IMR-90 (cell line): ENCODE data around the gene GMPPA. TPM values are rescaled to one million over a fixed set of nuclear protein-coding genes. Genes with fewer than 3 reads are reported as not detected.

Source experiments
- ATAC-seq: fragments of 200-7000 bp; cut with Tn5 transposase; 2 replicates; pipeline ENCODE4 v1.9.1; 2020; ENCODE audit warnings: low read depth, mild to moderate bottlenecking, moderate library complexity
- BruUV-seq: library from RNA; stranded (reverse); fragments of 400-500 nt; replicated peaks from 2 replicates; lab custom pipeline; 2021; lab: Mats Ljungman, UMichigan
- CTCF ChIA-PET: fragments of 300-600 bp; formaldehyde crosslinking; extraction: SDS; loops from one replicate; lab custom pipeline; 2021; ENCODE audit warnings: antibody characterized with exemption; lab: Yijun Ruan, JAX
- POLR2A ChIA-PET: fragments of 300-600 bp; sonication (Branson Sonifier 250); formaldehyde crosslinking; loops from one replicate; lab custom pipeline; 2022; ENCODE audit warnings: antibody characterized with exemption; ENCODE audit not compliant: unreplicated experiment; lab: Charles Lee
- DNase-seq: peaks from one replicate; pipeline ENCODE4 v3.0.0; 2013
- H2AFZ ChIP-seq: replicated peaks from 2 replicates; pipeline ENCODE3; 2013; ENCODE audit warnings: low read length, mild to moderate bottlenecking; ENCODE audit not compliant: poor library complexity
- H2AK5ac ChIP-seq: 2 replicates; pipeline ENCODE4 v1.6.1; 2013; ENCODE audit warnings: low read depth, low read length, inconsistent platforms
- H2AK9ac ChIP-seq: replicated peaks from 2 replicates; pipeline ENCODE3; 2013; ENCODE audit warnings: mild to moderate bottlenecking, low read depth, low read length, moderate library complexity; ENCODE audit not compliant: poor library complexity
- H2BK120ac ChIP-seq: 2 replicates; pipeline ENCODE4 v1.6.1; 2013; ENCODE audit warnings: low read depth, low read length, inconsistent platforms
- H2BK15ac ChIP-seq: 3 replicates; pipeline ENCODE4 v1.6.1; 2013; ENCODE audit warnings: low read depth, low read length, inconsistent platforms
- H2BK20ac ChIP-seq: 2 replicates; pipeline ENCODE4 v1.6.1; 2013; ENCODE audit warnings: low read depth, mild to moderate bottlenecking, inconsistent platforms, low read length, moderate library complexity
- H2BK5ac ChIP-seq: 2 replicates; pipeline ENCODE4 v1.6.1; 2013; ENCODE audit warnings: mild to moderate bottlenecking, low read depth, low read length, inconsistent platforms; ENCODE audit not compliant: poor library complexity, severe bottlenecking
- H3K14ac ChIP-seq: replicated peaks from 2 replicates; pipeline ENCODE4 v1.6.1; 2013; ENCODE audit warnings: low read depth, low read length, inconsistent platforms
- H3K18ac ChIP-seq: 2 replicates; pipeline ENCODE4 v1.6.1; 2013; ENCODE audit warnings: low read depth, low read length, control low read depth
- H3K23ac ChIP-seq: 2 replicates; pipeline ENCODE4 v1.6.1; 2013; ENCODE audit warnings: low read depth, low read length, inconsistent platforms
- H3K27ac ChIP-seq: 2 replicates; pipeline ENCODE4 v1.5.1; 2013; ENCODE audit warnings: mild to moderate bottlenecking, control low read depth, low read length; ENCODE audit not compliant: insufficient read depth
- H3K27me3 ChIP-seq: 2 replicates; pipeline ENCODE4 v1.6.1; 2013; ENCODE audit warnings: low read length; ENCODE audit not compliant: control insufficient read depth, insufficient read depth
- H3K36me3 ChIP-seq: 2 replicates; pipeline ENCODE4 v1.6.1; 2013; ENCODE audit warnings: low read length, mixed read lengths; ENCODE audit not compliant: control insufficient read depth, insufficient read depth
- H3K4ac ChIP-seq: 2 replicates; pipeline ENCODE4 v1.6.1; 2013; ENCODE audit warnings: low read depth, low read length, inconsistent platforms
- H3K4me1 ChIP-seq: 2 replicates; pipeline ENCODE4 v1.6.1; 2013; ENCODE audit warnings: low read length, mixed read lengths; ENCODE audit not compliant: control insufficient read depth, insufficient read depth
- H3K4me2 ChIP-seq: 2 replicates; pipeline ENCODE4 v1.6.1; 2013; ENCODE audit warnings: low read depth, mild to moderate bottlenecking, control low read depth, low read length, moderate library complexity
- H3K4me3 ChIP-seq: 2 replicates; pipeline ENCODE4 v1.5.1; 2013; ENCODE audit warnings: low read depth, mild to moderate bottlenecking, control low read depth, low read length, moderate library complexity; ENCODE audit not compliant: insufficient read depth
- H3K56ac ChIP-seq: 2 replicates; pipeline ENCODE4 v1.6.1; 2013; ENCODE audit warnings: low read length, inconsistent platforms; ENCODE audit not compliant: insufficient read depth; ENCODE audit errors: extremely low read depth
- H3K79me1 ChIP-seq, 2 experiments: 2 replicates each; pipeline ENCODE4 v1.6.1; 2013; ENCODE audit warnings: low read length in 2 of 2, inconsistent platforms in 1 of 2, low read depth in 1 of 2
- H3K9ac ChIP-seq: 2 replicates; pipeline ENCODE4 v1.6.1; 2013; ENCODE audit warnings: low read depth, low read length, control low read depth
- H3K9me1 ChIP-seq: 2 replicates; pipeline ENCODE4 v1.6.1; 2013; ENCODE audit warnings: low read length, inconsistent platforms; ENCODE audit not compliant: insufficient read depth
- H3K9me3 ChIP-seq: 2 replicates; pipeline ENCODE4 v1.6.1; 2013; ENCODE audit warnings: low read length; ENCODE audit not compliant: control insufficient read depth, insufficient read depth
- H4K20me1 ChIP-seq: 2 replicates; pipeline ENCODE4 v1.6.1; 2013; ENCODE audit warnings: low read length, inconsistent platforms; ENCODE audit not compliant: insufficient read depth
- H4K5ac ChIP-seq: 2 replicates; pipeline ENCODE4 v1.6.1; 2013; ENCODE audit warnings: mild to moderate bottlenecking, low read depth, low read length, control low read depth
- H4K8ac ChIP-seq, 2 experiments: 2 replicates each; pipeline ENCODE4 v1.6.1; 2013; ENCODE audit warnings: low read depth in 2 of 2, low read length in 2 of 2, control low read depth in 1 of 2, inconsistent platforms in 1 of 2
- H4K91ac ChIP-seq: 2 replicates; pipeline ENCODE4 v1.6.1; 2013; ENCODE audit warnings: low read depth, low read length, inconsistent platforms; ENCODE audit not compliant: insufficient read depth
- SMC3 ChIP-seq: fragments of 150-350 bp; IDR thresholded peaks from 2 replicates; pipeline ENCODE4 v1.6.1; 2016; ENCODE audit warnings: low read depth, mild to moderate bottlenecking, antibody characterized with exemption, low read length, moderate library complexity
- WGBS, 2 experiments: methylation state at CpG; one replicate each; pipeline versions ENCODE4 v1.1.5 to v1.1.7; 2013; ENCODE audit warnings: missing lambda C conversion rate in 2 of 2; ENCODE audit not compliant: insufficient read length in 1 of 2; ENCODE audit errors: extremely low coverage in 2 of 2; 5-methylcytosine and 5-hydroxymethylcytosine counted together
- dilution Hi-C: fragments of 300-500 bp; cut with HindIII; formaldehyde crosslinking; loops from one replicate; pipeline ENCODE4 v1.14.3; 2018; ENCODE audit warnings: low sequenced_read_pairs; ENCODE audit not compliant: unreplicated experiment
- in situ Hi-C: fragments of 300-500 bp; cut with MboI; formaldehyde crosslinking; loops from 3 replicates; pipeline ENCODE4 v1.14.3; 2019; ENCODE audit warnings: low sequenced_read_pairs, inconsistent platforms, mixed read lengths
- intact Hi-C: fragments of 100-400 bp; cut with micrococcal nuclease; formaldehyde crosslinking; loops from 2 replicates; pipeline ENCODE4 v1.10.0; 2022
- polyA plus RNA-seq, 3 experiments: library from polyadenylated mRNA; depleted of rRNA; stranded (reverse); fragments of >200 nt; gene quantifications; 2 replicates each; pipeline ENCODE4 v1.2.3, GENCODE V29; 2012; ENCODE audit warnings: low replicate concordance in 1 of 3
- total RNA-seq: library from RNA; depleted of rRNA; stranded (reverse); fragments of >200 nt; gene quantifications from 2 replicates; pipeline ENCODE4 v1.2.3, GENCODE V29; 2012

GMPPA gene
- total and polyA plus RNA-seq, 2 of the 4 experiments (the other 2 are of a cell fraction) = 103 to 134 TPM

DNA sequence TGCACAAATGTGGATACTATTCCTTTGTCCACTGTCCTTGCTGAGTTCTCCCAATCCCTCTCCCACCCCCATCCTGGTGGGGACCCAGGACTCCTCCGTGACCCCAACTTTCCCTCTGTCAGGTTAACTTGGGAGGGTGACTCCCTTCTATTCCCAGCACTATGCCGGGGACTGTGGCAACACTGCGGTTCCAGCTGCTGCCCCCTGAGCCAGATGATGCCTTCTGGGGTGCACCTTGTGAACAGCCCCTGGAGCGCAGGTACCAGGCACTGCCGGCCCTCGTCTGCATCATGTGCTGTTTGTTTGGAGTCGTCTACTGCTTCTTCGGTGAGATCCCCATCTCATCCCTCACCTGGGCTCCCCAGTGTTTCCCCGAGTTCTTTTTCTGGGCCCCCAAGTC is 45.9 kb downstream of the GMPPA start:
- no TSS peak for BruUV-seq
- Histone ChIP-seq H4K8ac (no peak overlapping the region), H3K36me3 (peaks cover 20% of the 10 kb centered on the region), H3K9ac (no peak overlapping the region; the same call in 1 of the 2 replicates), H4K20me1 (peaks cover 25% of the 10 kb centered on the region), H3K4me3 (no peak overlapping the region; the same call in 1 of the 2 replicates), H2BK5ac (no peak overlapping the region), H3K4ac (no peak overlapping the region), H3K56ac (no peak overlapping the region), H3K23ac (no peak overlapping the region), H3K27me3 (no peaks in the 10 kb centered on the region), H2AFZ (no peak overlapping the region), H3K4me2 (peak overlapping the region; percentile 50; the same call in 1 of the 2 replicates), H4K91ac (no peak overlapping the region), H3K9me1 (peaks cover 2% of the 10 kb centered on the region; the same call in 1 of the 2 replicates), H2AK9ac (no peak overlapping the region), H3K9me3 (no peaks in the 10 kb centered on the region), H3K14ac (no peak overlapping the region), H3K27ac (no peak overlapping the region), H3K79me1 (peaks cover 6 to 29% of the 10 kb centered on the region in 2 experiments; a peak in 3 of 4 replicates), H2BK120ac (no peak overlapping the region), H4K5ac (no peak overlapping the region), H3K18ac (no peak overlapping the region), H2BK20ac (no peak overlapping the region), H2BK15ac (no peak overlapping the region), H2AK5ac (no peak overlapping the region), H3K4me1 (peaks cover 9% of the 10 kb centered on the region)
- in situ Hi-C loops (no loop called here), intact Hi-C loops (no loop called here), dilution Hi-C loops (no loop called here)
- DNase-seq = no peak
- 0% methylated on average over 1 of the region's 9 CpGs; no CpG with 5 or more reads in 1 of the 2 experiments for WGBS, 2 experiments
- POLR2A ChIA-PET = no interaction called here
- ATAC-seq = no peak
- CTCF ChIA-PET = interaction anchor here (1.3 kb wide), 1 partner anchor 15 kb away, joined by 8 read pairs; no protein-coding TSS in a partner anchor
- no peak for TF ChIP-seq SMC3
